Duodenal mucosa (tissue), 2 donors: ENCODE measurements around the gene STAT3.
A peak's percentile ranks its signal among the peaks of the same experiment; 100 is the strongest.
"Not testable (repeated sequence)": the region's sequence is repeated elsewhere in the genome, so short reads cannot be mapped to it uniquely, and the experiment has no call there.

ENCODE experiments used
- H3K27ac ChIP-seq: one replicate; pipeline ENCODE4 v1.7.0; 2013; ENCODE audit warnings: low read depth, low read length
- H3K27me3 ChIP-seq, 2 donors: one replicate each; pipeline ENCODE4 v1.7.0; 2013; ENCODE audit warnings: low read length in 2 of 2, control low read depth in 1 of 2; ENCODE audit not compliant: insufficient read depth in 2 of 2, control insufficient read depth in 1 of 2
- H3K36me3 ChIP-seq, 2 donors: one replicate each; pipeline ENCODE4 v1.7.0; 2013; ENCODE audit warnings: low read length in 2 of 2, control low read depth in 1 of 2; ENCODE audit not compliant: insufficient read depth in 2 of 2, control insufficient read depth in 1 of 2
- H3K4me1 ChIP-seq, 2 donors: one replicate each; pipeline ENCODE4 v1.7.0; 2013; ENCODE audit warnings: low read length in 2 of 2, control low read depth in 1 of 2; ENCODE audit not compliant: insufficient read depth in 2 of 2, control insufficient read depth in 1 of 2
- H3K4me3 ChIP-seq, 2 donors: one replicate each; pipeline ENCODE4 v1.7.0; 2013; ENCODE audit warnings: low read length in 2 of 2, low read depth in 1 of 2
- H3K9ac ChIP-seq, 2 donors: one replicate each; pipeline ENCODE4 v1.7.0; 2013; ENCODE audit warnings: low read length in 2 of 2, low read depth in 1 of 2
- H3K9me3 ChIP-seq, 2 donors: one replicate each; pipeline ENCODE4 v1.7.0; 2013; ENCODE audit warnings: low read length in 2 of 2, control low read depth in 1 of 2; ENCODE audit not compliant: control insufficient read depth in 1 of 2

The STAT3 gene

GRCh38 chr17:42321555-42321954, 66.7 kb downstream of the STAT3 start:
- no peak overlapping the region for H3K9ac ChIP-seq
- H3K27me3 ChIP-seq, result no peaks in the 10 kb centered on the region
- no peaks in the 10 kb centered on the region for H3K9me3 ChIP-seq
- H3K36me3 ChIP-seq, result peaks cover 57 to 76% of the 10 kb centered on the region in 2 donors
- no peak overlapping the region for H3K27ac ChIP-seq
- peaks cover 0 to 3% of the 10 kb centered on the region in 2 donors for H3K4me1 ChIP-seq
- H3K4me3 ChIP-seq, result no peak overlapping the region

GRCh38 chr17:42317967-42318366, 70.3 kb downstream of the STAT3 start:
- H3K9me3 ChIP-seq, H3K27me3 ChIP-seq, H3K4me3 ChIP-seq, H3K4me1 ChIP-seq, H3K27ac ChIP-seq, H3K9ac ChIP-seq: not testable (repeated sequence)
- peaks cover 56 to 78% of the 10 kb centered on the region in 2 donors for H3K36me3 ChIP-seq

GRCh38 chr17:42317266-42317845, 70.9 kb downstream of the STAT3 start:
- Histone ChIP-seq H3K9ac (no peak overlapping the region), H3K9me3 (no peaks in the 10 kb centered on the region), H3K27me3 (no peaks in the 10 kb centered on the region), H3K27ac (no peak overlapping the region), H3K36me3 (peaks cover 55 to 75% of the 10 kb centered on the region in 2 donors), H3K4me1 (peaks cover 0 to 4% of the 10 kb centered on the region in 2 donors), H3K4me3 (no peak overlapping the region)

GRCh38 chr17:42316755-42317154, 71.5 kb downstream of the STAT3 start:
- Histone ChIP-seq H3K36me3 (peaks cover 49 to 69% of the 10 kb centered on the region in 2 donors), H3K4me1 (peaks cover 0 to 10% of the 10 kb centered on the region in 2 donors), H3K9me3 (no peaks in the 10 kb centered on the region), H3K9ac (no peak overlapping the region), H3K4me3 (no peak overlapping the region), H3K27me3 (no peaks in the 10 kb centered on the region), H3K27ac (no peak overlapping the region)

GRCh38 chr17:42315402-42316156, 72.7 kb downstream of the STAT3 start:
- Histone ChIP-seq H3K4me1 (peaks cover 8 to 11% of the 10 kb centered on the region in 2 donors), H3K27me3 (no peaks in the 10 kb centered on the region), H3K36me3 (peaks cover 53 to 67% of the 10 kb centered on the region in 2 donors), H3K9me3 (no peaks in the 10 kb centered on the region), H3K27ac (no peak overlapping the region), H3K9ac (no peak overlapping the region), H3K4me3 (no peak overlapping the region)

- Histone ChIP-seq H3K4me1 (peaks cover 8 to 11% of the 10 kb centered on the region in 2 donors), H3K9me3 (no peaks in the 10 kb centered on the region), H3K4me3 (no peak overlapping the region), H3K27me3 (no peaks in the 10 kb centered on the region), H3K36me3 (peaks cover 57 to 72% of the 10 kb centered on the region in 2 donors), H3K27ac (no peak overlapping the region), H3K9ac (no peak overlapping the region)
Measured at GRCh38 chr17:42313773-42314566, 74.3 kb downstream of the STAT3 start.

GRCh38 chr17:42313389-42313772, 74.9 kb downstream of the STAT3 start:
- peaks cover 52 to 69% of the 10 kb centered on the region in 2 donors for H3K36me3 ChIP-seq
- no peaks in the 10 kb centered on the region for H3K9me3 ChIP-seq
- no peak overlapping the region for H3K9ac ChIP-seq
- no peaks in the 10 kb centered on the region for H3K27me3 ChIP-seq
- H3K4me1 ChIP-seq, result peaks cover 8 to 11% of the 10 kb centered on the region in 2 donors
- no peak overlapping the region for H3K4me3 ChIP-seq
- H3K27ac ChIP-seq, result no peak overlapping the region

- Histone ChIP-seq H3K9ac (peak overlapping the region in 1 of 2 donors; percentile 25), H3K4me1 (peaks cover 8 to 11% of the 10 kb centered on the region in 2 donors), H3K27me3 (no peaks in the 10 kb centered on the region), H3K9me3 (no peaks in the 10 kb centered on the region), H3K27ac (peak overlapping the region; percentile 10), H3K36me3 (peaks cover 48 to 69% of the 10 kb centered on the region in 2 donors), H3K4me3 (peak overlapping the region in 1 of 2 donors; percentile 28)
Measured at GRCh38 chr17:42312285-42313130, 75.7 kb downstream of the STAT3 start.

GRCh38 chr17:42312035-42312284, 76.3 kb downstream of the STAT3 start:
- peaks cover 8 to 11% of the 10 kb centered on the region in 2 donors for H3K4me1 ChIP-seq
- H3K27ac ChIP-seq, result peak overlapping the region; percentile 63
- H3K9ac ChIP-seq, result peak overlapping the region in 1 of 2 donors; percentile 25
- no peaks in the 10 kb centered on the region for H3K27me3 ChIP-seq
- H3K36me3 ChIP-seq, result peaks cover 42 to 69% of the 10 kb centered on the region in 2 donors
- no peak overlapping the region for H3K4me3 ChIP-seq
- no peaks in the 10 kb centered on the region for H3K9me3 ChIP-seq
